Measurements from ENCODE around the gene DOCK6.

The DOCK6 gene

DNA sequence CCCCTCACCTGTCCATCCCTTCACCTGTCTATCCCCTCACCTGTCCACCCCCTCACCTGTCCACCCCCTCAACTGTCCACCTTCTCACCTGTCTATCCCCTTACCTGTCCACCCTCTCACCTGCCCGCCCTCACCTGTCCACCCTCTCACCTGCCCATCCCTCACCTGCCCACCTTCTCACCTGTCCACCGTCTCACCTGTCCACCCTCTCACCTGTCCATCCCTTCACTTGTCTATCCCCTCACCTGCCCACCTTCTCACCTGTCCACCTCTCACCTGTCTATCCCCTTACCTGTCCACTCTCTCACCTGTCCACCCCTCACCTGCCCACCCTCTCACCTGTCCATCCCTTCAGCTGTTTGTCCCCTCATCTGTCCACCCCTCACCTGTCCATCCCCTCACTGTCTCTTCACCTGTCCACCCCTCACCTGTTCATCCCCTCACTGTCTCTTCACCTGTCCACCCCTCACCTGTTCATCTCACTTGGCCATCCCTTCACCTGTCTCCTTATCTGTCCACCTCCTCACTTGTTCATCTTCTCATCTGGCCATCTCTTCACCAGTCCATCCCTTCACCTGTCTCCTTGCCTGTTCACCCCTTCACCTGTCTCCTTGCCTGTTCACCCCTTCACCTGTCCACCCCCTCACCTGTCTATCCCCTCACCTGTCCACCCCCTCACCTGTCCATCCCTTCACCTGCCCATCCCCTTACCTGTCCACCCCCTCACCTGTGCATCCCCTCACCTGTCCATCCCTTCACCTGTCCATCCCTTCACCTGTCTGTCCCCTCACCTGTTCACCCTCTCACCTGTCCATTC is 52.3 kb downstream of the DOCK6 start:
- no peak overlapping the region for H3K4me3 ChIP-seq (ENCODE audit: low read length)
- no peak for DNase-seq (ENCODE audit: low read depth)
- TF ChIP-seq, protein P1, sequence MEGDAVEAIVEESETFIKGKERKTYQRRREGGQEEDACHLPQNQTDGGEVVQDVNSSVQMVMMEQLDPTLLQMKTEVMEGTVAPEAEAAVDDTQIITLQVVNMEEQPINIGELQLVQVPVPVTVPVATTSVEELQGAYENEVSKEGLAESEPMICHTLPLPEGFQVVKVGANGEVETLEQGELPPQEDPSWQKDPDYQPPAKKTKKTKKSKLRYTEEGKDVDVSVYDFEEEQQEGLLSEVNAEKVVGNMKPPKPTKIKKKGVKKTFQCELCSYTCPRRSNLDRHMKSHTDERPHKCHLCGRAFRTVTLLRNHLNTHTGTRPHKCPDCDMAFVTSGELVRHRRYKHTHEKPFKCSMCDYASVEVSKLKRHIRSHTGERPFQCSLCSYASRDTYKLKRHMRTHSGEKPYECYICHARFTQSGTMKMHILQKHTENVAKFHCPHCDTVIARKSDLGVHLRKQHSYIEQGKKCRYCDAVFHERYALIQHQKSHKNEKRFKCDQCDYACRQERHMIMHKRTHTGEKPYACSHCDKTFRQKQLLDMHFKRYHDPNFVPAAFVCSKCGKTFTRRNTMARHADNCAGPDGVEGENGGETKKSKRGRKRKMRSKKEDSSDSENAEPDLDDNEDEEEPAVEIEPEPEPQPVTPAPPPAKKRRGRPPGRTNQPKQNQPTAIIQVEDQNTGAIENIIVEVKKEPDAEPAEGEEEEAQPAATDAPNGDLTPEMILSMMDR (conservative IDR thresholded peaks at IDR 0.05; ENCODE audit: low read length) = no peak

DNA sequence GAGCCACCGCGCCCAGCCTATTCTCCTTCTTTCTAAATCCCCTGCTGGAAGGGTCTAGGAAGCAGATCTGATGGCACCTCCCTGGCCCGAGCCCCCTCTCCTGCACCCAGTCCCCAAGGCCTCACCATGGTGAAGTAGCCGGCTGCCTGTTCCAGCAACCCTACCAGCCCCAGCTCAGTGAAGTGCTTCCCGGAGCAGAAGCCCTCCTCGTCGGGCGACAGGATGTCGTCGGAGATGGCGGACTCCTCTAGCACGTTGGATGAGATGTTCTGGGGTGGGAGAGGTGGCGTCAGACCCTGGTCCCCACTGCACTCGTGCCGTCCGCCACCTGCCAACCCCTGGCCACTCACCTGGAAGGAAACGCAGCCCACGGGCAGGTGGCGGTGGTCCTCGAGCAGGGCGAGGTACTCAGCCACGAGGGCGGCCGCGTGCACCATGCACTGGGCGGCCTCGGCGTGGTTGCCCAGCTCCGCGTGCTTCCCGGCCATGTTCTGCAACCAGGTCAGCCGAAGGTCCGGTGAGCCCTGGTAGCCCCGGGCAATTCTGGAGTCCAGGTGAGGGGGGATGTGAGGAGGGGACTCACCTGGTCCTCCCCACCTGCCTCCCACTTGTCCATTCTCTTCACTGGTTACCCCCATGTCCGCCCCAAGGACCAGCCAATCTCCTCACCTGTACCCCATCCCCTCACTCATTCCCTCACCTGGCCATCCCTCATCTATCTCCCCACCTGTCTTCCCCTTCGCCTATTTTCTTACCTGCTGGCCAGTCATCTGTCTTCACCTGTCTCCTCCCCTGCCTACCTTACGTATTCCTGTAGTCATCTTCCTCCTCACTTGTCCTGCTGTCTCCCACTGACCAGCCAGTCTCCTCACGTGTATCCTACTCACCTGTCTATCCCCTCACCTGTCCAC is 53.5 kb downstream of the DOCK6 start:
- peak; percentile 26 for DNase-seq (ENCODE audit: low read depth)
- no peak overlapping the region for H3K4me3 ChIP-seq (ENCODE audit: low read length)
- TF ChIP-seq, protein P1 (conservative IDR thresholded peaks at IDR 0.05; ENCODE audit: low read length) = no peak

DNA sequence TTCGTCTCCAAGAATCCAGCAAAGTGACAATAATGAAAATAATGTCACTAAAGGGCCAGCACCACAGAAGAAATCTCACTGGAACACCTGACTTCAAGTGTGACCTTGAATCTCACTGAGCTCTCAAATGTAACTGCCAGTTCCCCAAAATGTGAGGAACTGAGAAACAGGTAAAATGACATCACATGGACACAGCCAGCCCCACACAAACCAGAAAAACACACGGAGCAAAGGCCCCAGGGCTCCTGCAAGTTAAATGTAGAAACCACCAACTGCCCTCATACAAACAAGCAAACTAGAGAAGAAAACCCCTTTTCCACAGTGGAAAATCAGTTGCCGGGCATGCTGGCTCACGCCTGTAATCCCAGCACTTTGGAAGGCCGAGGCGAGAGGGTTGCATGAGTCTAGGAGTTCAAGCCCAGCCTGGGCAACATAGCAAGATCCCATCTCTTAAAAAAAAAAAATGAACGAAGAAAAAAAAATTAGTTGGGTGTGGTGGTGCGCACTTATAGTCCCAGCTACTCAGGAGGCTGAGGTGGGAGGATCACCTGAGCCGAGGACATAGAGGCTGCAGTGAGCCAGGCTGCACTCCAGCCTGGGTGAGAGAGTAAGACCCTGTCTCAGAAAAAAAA is 56.3 kb downstream of the DOCK6 start:
- no peak for DNase-seq (ENCODE audit: low read depth)
- TF ChIP-seq, protein P1 (conservative IDR thresholded peaks at IDR 0.05; ENCODE audit: low read length) = no peak
- no peak overlapping the region for H3K4me3 ChIP-seq (ENCODE audit: low read length)

DNA sequence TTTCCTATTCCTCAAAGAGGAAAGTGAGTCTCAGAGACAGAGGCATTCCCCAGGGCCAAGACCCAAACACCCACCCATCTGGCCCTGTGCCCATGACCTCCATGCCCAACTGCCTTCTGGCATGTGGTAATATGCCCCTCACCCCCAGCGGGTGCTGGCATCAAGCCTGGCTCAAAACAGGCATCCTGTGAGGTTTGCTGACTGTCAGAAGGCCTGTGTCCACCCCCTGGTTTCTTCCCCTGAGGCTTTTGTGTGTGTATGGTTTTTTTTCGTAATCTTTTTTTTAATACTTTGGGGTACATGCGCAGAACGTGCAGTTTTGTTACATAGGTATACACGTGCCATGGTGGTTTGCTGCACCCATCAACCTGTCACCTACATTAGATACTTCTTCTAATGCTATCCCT is 57.4 kb downstream of the DOCK6 start:
- DNase-seq (ENCODE audit: low read depth) = no peak
- TF ChIP-seq, protein P1 (conservative IDR thresholded peaks at IDR 0.05; ENCODE audit: low read length) = no peak
- H3K4me3 ChIP-seq (ENCODE audit: low read length) = no peak overlapping the region

DNA sequence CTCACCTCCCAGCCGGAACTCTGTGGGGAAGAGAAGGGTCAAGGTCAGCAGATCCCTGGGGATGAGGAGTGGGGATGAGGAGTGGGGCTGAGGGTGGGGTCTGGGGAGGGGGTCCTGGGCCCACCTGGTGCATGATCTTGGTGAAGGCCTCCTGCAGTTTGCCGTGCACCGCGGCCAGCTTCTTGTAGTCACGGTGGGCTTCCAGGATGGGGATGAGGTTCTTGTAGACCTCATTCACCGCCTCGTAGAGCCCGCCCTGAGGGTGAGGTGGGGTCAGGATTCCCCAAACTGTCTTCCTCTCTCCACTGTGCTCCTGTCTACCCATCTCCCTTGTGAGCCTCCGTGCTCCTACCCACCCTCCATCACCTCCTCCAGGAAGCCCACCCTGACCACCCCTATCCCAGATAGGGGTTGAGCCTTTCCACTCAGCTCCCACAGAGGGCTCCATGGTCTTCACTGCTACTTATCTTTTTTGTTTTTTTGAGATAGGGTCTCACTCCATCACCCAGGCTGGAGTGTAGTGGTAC is 58.2 kb downstream of the DOCK6 start:
- H3K4me3 ChIP-seq (ENCODE audit: low read length) = no peak overlapping the region
- TF ChIP-seq, protein P1 (conservative IDR thresholded peaks at IDR 0.05; ENCODE audit: low read length) = no peak
- no peak for DNase-seq (ENCODE audit: low read depth)

DNA sequence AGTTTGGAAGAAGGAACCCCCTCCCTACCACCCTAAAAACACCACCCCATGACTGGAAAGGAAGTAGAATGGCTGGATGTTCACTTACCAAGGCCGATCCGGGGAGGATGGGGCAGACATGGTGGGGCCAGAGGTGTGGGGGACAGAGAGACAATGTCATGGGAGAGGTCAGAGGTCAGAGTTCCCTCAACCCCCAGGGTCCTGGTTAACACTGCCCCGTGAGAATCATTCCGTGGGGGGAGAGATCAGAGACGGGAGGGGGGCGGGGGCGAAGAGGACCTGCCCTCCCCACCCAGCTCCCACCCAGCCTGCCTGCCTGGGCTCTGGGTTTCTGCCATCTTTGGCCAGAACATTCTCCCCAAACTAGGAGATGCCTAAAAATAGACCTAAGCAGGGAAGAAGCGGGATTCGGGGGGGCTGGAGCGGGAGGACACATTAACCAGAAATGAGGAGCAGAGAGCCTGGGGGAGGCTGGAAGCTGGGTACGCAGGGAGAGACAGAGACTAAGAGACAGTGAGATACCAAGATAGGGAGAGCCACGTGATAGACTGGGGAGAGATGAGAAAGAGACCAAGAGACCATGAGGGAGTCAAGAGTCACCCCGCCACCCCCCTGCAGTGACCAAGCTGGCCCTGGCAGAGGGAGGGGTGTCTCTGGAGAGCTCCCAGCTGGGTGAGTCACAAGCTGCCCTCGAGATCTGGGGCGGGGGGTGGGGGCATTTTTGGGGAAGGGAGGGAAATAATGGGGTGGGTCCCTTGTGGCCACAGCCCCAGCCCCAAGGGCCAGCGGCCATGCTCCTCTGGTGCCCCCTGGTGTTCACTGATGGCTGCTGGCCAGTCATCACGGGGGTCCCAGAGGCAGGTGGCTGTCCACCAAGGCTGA is 58.9 kb downstream of the DOCK6 start:
- DNase-seq (ENCODE audit: low read depth) = peak; percentile 83
- TF ChIP-seq, protein P1 (conservative IDR thresholded peaks at IDR 0.05; ENCODE audit: low read length) = peak; percentile 78
- H3K4me3 ChIP-seq (ENCODE audit: low read length) = peak overlapping the region; percentile 15
